ENCODE results near the gene SBF2. TPM values are rescaled to one million over a fixed set of nuclear protein-coding genes. Genes with fewer than 3 reads are reported as not detected.
"Not testable (repeated sequence)": the region's sequence is repeated elsewhere in the genome, so short reads cannot be mapped to it uniquely, and the experiment has no call there.

The SBF2 gene
- total RNA-seq, 2 experiments from 2014 or later, result 7.0 to 7.1 TPM

DNA sequence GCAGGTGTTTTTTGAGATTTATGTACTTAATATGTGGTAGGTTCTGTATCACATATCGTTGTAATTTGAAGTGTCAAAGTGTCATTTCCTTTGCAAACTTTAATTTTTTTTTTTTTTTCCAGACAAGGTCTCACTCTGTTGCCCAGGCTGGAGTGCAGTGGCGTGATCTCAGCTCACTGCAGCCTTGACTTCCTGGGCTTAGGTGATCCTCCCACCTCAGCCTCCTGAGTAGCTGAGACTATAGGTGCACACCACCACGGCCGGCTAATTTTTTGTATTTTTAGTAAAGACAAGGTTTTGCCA, 206.1 kb downstream of the SBF2 start:
- DNase-seq; H3K27ac Mint-ChIP-seq; POLR2A ChIA-PET; H3K36me3 Mint-ChIP-seq; H3K27me3 Mint-ChIP-seq; H3K4me1 Mint-ChIP-seq (ENCODE audit: low read depth); intact Hi-C loops (cut with micrococcal nuclease); H3K4me3 Mint-ChIP-seq: not testable (repeated sequence)
- CTCF ChIA-PET, result interaction anchor here (0.6 to 0.7 kb wide), 2 partner anchors 11 to 453 kb away, joined by 3 read pairs; no protein-coding TSS in a partner anchor
- H3K9me3 Mint-ChIP-seq, result peaks cover 19% of the 10 kb centered on the region

- Mint-ChIP-seq H3K27ac (no peak overlapping the region), H3K9me3 (peaks cover 24% of the 10 kb centered on the region), H3K4me1 (ENCODE audit: low read depth) (peaks cover 7% of the 10 kb centered on the region), H3K36me3 (no peaks in the 10 kb centered on the region), H3K4me3 (no peak overlapping the region), H3K27me3 (no peaks in the 10 kb centered on the region)
- ChIA-PET CTCF (interaction anchor here (0.6 to 0.7 kb wide), 2 partner anchors 11 to 453 kb away, joined by 3 read pairs; no protein-coding TSS in a partner anchor), POLR2A (no interaction called here)
- intact Hi-C loops (cut with micrococcal nuclease), result no loop called here
- DNase-seq, result no peak
These were observed 206.7 kb downstream of the SBF2 start for GRCh38 chr11:10087186-10087922.

DNA sequence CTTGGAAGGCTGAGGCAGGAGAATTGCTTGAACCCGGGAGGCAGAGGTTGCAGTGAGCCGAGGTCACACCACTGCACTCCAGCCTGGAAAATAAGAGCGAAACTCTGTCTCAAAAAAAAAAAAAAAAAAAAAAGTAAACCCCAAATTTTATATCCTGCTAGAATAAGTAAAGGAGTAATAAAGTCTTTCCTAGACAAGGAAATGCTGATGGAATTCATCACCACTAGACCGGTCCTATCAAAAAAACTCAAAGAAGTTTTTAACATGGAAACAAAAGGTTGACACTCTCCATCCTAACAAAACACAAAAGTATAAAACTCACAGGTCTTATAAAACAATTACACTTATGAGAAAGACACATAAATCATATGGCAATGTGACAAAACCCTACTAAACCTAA, 213.9 kb downstream of the SBF2 start:
- H3K4me1 Mint-ChIP-seq (ENCODE audit: low read depth), result no peaks in the 10 kb centered on the region
- intact Hi-C loops (cut with micrococcal nuclease), result no loop called here
- CTCF ChIA-PET, result no interaction called here
- no peaks in the 10 kb centered on the region for H3K27me3 Mint-ChIP-seq
- no peak overlapping the region for H3K4me3 Mint-ChIP-seq
- H3K9me3 Mint-ChIP-seq, result peaks cover 61% of the 10 kb centered on the region
- DNase-seq, result no peak
- H3K36me3 Mint-ChIP-seq, result peaks cover 9% of the 10 kb centered on the region
- POLR2A ChIA-PET, result no interaction called here
- H3K27ac Mint-ChIP-seq, result no peak overlapping the region

DNA sequence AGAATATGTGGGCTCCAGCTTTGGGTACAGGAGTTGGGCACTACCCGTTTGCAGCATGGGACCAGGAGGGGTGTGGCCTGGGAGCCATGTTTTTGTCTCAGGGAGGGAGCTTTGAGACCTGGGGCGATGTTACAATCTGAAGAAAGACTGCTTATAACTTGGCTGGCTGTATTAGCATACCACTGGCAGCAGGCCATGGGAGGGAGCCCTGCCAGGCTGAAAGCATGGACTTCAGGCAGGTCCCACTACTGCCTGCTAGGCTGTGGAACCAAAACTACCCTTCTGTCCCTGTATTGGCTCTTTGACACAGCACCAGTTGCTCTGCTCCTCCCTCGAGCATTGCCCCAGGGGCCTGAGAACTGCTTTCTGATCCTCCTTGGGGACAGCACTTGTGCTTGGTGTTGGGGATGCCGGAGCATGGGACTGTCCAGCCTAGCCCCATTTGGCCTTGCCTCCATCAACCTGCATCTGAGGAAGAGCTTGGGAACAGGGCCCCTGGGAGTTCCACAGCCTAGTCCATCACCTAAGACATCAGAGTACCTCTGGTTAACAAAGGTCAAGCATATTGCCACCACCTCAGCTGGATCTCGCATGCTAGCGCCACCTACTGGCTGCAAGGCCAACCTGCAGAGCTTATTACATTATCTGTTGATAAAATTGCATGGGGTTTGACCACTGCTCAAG, 217.4 kb downstream of the SBF2 start:
- H3K9me3 Mint-ChIP-seq, result peaks cover 30% of the 10 kb centered on the region
- peaks cover 8% of the 10 kb centered on the region for H3K36me3 Mint-ChIP-seq
- ChIA-PET CTCF (interaction anchor here (0.7 to 2.1 kb wide), 25 partner anchors 9 to 318 kb away, joined by 3 to 7 read pairs (median 3); no protein-coding TSS in a partner anchor), POLR2A (no interaction called here)
- DNase-seq, result peak; percentile 44
- H3K4me1 Mint-ChIP-seq (ENCODE audit: low read depth), result no peaks in the 10 kb centered on the region
- H3K27me3 Mint-ChIP-seq, result no peaks in the 10 kb centered on the region
- intact Hi-C loops (cut with micrococcal nuclease), result loop anchor here (2.0 kb wide), 1 partner anchor 318 kb away; no protein-coding TSS in a partner anchor
- no peak overlapping the region for H3K4me3 Mint-ChIP-seq
- H3K27ac Mint-ChIP-seq, result no peak overlapping the region

DNA sequence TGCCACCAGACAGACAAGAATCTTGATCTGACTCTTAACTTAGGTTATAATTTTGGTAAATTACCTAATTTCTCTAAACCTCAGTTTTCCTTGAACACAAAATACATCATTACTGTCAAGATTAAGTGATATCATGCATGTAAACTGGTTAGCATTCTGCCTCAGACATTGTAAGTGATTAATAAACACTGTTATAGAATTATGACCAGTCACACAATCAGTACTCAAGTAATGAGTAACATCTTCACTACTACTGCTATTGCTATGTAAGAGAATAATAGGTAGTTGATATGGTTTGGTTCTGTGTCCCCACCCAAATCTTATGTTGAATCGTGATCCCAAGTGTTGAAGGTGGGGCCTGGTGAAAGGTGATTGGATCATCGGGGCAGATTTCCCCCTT, 218.9 kb downstream of the SBF2 start:
- H3K9me3 Mint-ChIP-seq, result peaks cover 25% of the 10 kb centered on the region
- ChIA-PET POLR2A (no interaction called here), CTCF (interaction anchor here (0.9 to 2.1 kb wide), 3 partner anchors 15 to 317 kb away, joined by 3 to 7 read pairs (median 3); no protein-coding TSS in a partner anchor)
- H3K4me3 Mint-ChIP-seq, result no peak overlapping the region
- H3K27me3 Mint-ChIP-seq, result no peaks in the 10 kb centered on the region
- H3K36me3 Mint-ChIP-seq, result peaks cover 4% of the 10 kb centered on the region
- H3K4me1 Mint-ChIP-seq (ENCODE audit: low read depth), result no peaks in the 10 kb centered on the region
- H3K27ac Mint-ChIP-seq, result no peak overlapping the region
- intact Hi-C loops (cut with micrococcal nuclease), result no loop called here
- no peak for DNase-seq

GRCh38 chr11:10072841-10073240, 221.2 kb downstream of the SBF2 start:
- no peak overlapping the region for H3K27ac Mint-ChIP-seq

DNA sequence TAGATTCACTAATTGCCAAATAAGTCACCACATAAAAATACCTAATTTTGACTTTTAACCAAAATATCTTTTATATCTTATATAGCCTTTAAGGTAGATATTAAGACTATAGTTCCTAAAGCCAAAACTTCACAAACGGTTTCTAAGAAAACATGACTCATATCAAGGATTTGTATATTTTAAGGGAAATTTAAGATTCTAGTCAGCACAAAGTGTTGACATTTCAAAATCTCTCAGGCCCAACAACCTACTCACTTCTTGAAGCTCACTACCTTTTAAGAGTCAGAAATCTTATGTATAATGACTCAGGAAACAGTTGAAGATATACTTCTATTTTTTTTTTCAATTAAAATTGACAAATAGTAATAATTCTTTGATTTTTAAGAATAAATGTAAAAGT, 221.9 kb downstream of the SBF2 start:
- no peaks in the 10 kb centered on the region for H3K36me3 Mint-ChIP-seq
- no peak overlapping the region for H3K4me3 Mint-ChIP-seq
- H3K9me3 Mint-ChIP-seq, result peaks cover 7% of the 10 kb centered on the region
- H3K4me1 Mint-ChIP-seq (ENCODE audit: low read depth), result no peaks in the 10 kb centered on the region
- no peak for DNase-seq
- ChIA-PET CTCF (interaction anchor here (0.6 kb wide), 1 partner anchor 1634 kb away, joined by 6 read pairs; no protein-coding TSS in a partner anchor), POLR2A (no interaction called here)
- intact Hi-C loops (cut with micrococcal nuclease), result no loop called here
- no peaks in the 10 kb centered on the region for H3K27me3 Mint-ChIP-seq
- H3K27ac Mint-ChIP-seq, result no peak overlapping the region

More at GRCh38 chr11:10072841-10073240, 221.2 kb downstream of the SBF2 start:
- no peak for DNase-seq
- CTCF ChIA-PET, result interaction anchor here (0.6 kb wide), 1 partner anchor 234 kb away, joined by 3 read pairs; no protein-coding TSS in a partner anchor
- POLR2A ChIA-PET, result no interaction called here
- H3K36me3 Mint-ChIP-seq, result no peaks in the 10 kb centered on the region
- H3K4me3 Mint-ChIP-seq, result no peak overlapping the region
- peaks cover 7% of the 10 kb centered on the region for H3K9me3 Mint-ChIP-seq
- intact Hi-C loops (cut with micrococcal nuclease), result no loop called here
- no peaks in the 10 kb centered on the region for H3K4me1 Mint-ChIP-seq (ENCODE audit: low read depth)
- H3K27me3 Mint-ChIP-seq, result no peaks in the 10 kb centered on the region

DNA sequence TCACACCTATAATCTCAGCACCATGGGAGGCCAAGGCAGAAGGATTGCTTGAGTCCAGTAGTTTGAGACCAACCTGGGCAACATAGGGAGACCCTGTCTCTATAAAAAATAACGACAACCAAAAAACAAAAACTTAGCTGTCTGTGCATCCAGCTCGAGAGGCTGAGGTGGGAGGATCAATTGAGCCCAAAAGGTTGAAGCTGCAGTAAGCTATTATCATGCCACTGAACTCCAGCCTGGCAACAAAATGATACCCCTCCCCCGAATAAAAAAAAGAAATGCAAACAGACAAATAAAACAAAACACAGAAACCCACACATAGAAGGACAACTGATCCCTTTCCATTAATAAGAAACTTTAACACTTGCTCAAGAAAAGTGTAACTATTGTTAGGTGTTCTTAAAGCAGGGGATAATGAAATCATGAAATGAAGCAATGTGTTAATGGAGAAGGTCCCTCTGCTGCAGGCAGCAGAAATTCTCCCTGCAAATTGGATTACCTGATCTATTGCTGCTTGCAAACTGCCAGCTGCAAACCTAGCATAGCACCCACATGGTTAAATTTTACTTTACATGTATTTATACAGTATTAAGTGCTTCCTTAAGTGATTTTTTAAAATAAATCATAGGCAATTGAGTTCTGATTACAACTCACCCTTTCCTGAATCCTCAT, 226.3 kb downstream of the SBF2 start:
- no peaks in the 10 kb centered on the region for H3K4me1 Mint-ChIP-seq (ENCODE audit: low read depth)
- ChIA-PET POLR2A (no interaction called here), CTCF (interaction anchor here (1.0 to 2.4 kb wide), 2 partner anchors 9 to 113 kb away, joined by 3 to 7 read pairs; no protein-coding TSS in a partner anchor)
- H3K4me3 Mint-ChIP-seq, result no peak overlapping the region
- no peaks in the 10 kb centered on the region for H3K27me3 Mint-ChIP-seq
- H3K9me3 Mint-ChIP-seq, result peaks cover 9% of the 10 kb centered on the region
- H3K27ac Mint-ChIP-seq, result no peak overlapping the region
- intact Hi-C loops (cut with micrococcal nuclease), result no loop called here
- no peak for DNase-seq
- H3K36me3 Mint-ChIP-seq, result no peaks in the 10 kb centered on the region

DNA sequence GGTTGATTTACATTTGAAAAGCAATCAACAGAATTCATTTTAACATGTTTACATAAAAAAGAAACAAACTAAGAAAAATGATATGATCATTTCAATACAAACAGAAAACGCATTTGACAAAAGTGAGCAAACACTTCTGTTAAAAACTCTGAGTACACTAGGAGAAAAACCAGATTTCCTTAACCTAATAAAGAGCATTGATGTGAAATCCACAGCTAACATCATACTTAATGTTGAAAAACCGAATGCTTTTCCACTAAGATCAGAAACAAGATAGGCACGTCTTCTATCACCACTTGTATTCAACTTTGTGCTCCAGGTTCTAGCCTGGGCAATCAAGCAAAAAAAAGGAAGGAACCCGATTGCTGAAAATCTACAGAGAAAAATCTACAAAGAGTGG, 227.6 kb downstream of the SBF2 start:
- no peak overlapping the region for H3K27ac Mint-ChIP-seq
- ChIA-PET POLR2A (no interaction called here), CTCF (interaction anchor here (2.4 kb wide), 1 partner anchor 10 kb away, joined by 7 read pairs; no protein-coding TSS in a partner anchor)
- no peaks in the 10 kb centered on the region for H3K27me3 Mint-ChIP-seq
- H3K36me3 Mint-ChIP-seq, result peaks cover 5% of the 10 kb centered on the region
- no peak for DNase-seq
- H3K4me1 Mint-ChIP-seq (ENCODE audit: low read depth), result no peaks in the 10 kb centered on the region
- no peak overlapping the region for H3K4me3 Mint-ChIP-seq
- H3K9me3 Mint-ChIP-seq, result peaks cover 23% of the 10 kb centered on the region
- intact Hi-C loops (cut with micrococcal nuclease), result no loop called here

GRCh38 chr11:10064828-10065227, 229.2 kb downstream of the SBF2 start:
- intact Hi-C loops (cut with micrococcal nuclease), result no loop called here
- Mint-ChIP-seq H3K27me3 (no peaks in the 10 kb centered on the region), H3K27ac (no peak overlapping the region), H3K4me3 (no peak overlapping the region), H3K36me3 (peaks cover 15% of the 10 kb centered on the region), H3K4me1 (ENCODE audit: low read depth) (no peaks in the 10 kb centered on the region), H3K9me3 (peaks cover 29% of the 10 kb centered on the region)
- ChIA-PET POLR2A (no interaction called here), CTCF (interaction anchor here (0.6 kb wide), 1 partner anchor 143 kb away, joined by 3 read pairs; no protein-coding TSS in a partner anchor)
- DNase-seq, result no peak

DNA sequence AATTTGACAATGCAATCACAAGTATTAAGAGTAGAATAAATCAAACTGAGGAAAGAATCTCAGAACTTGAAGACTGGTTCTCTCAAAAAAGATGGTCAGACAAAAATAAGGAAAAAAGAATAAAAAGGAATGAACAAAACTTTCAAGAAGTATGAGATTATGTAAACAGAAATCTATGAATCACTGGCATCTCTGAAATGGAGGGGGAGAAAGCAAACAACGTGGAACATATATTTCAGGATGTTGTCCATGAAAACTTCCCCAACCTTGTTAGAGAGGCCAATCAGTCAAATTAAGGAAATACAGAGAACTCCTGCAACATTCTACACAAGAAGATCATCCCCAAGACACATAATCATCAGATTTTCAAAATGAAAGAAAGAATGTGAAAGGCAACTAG, 235.7 kb downstream of the SBF2 start:
- peaks cover 56% of the 10 kb centered on the region for H3K9me3 Mint-ChIP-seq
- DNase-seq, result no peak

DNA sequence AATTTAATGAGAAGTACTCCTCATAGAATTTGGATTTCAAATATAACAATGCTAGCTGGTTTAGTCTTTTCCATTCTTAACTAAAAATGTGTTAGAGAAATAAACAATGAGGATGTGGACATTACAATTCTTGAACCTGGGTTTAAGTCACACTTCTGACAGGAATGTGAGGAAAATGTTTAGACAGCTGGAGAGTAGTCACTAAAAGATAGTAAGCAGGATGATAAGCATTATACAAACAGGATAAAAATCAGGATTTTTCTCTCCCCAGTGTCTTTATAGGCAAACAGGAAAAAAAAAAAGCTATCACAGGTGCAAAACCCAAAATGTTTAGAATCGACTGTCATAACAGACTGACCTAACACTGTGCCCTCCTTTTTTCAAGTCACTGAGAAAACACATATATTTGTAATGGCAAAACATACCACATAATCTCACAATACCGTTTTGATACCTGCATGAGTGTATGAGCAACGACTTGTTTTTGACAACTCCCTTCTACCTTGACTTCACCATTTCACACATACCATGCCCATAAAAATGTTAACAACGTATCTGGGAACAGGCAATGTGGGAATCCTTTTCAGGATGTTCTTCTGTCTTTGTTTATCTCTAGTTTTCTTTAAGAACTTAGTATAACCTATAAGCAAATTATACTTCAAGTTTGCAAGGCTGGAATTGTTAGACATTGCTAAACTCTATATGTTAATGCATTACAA, 242.0 kb downstream of the SBF2 start:
- CTCF ChIA-PET, result no interaction called here
- no peak overlapping the region for H3K27ac Mint-ChIP-seq
- H3K36me3 Mint-ChIP-seq, result no peaks in the 10 kb centered on the region
- intact Hi-C loops (cut with micrococcal nuclease), result no loop called here
- POLR2A ChIA-PET, result no interaction called here
- peaks cover 6% of the 10 kb centered on the region for H3K9me3 Mint-ChIP-seq
- H3K4me3 Mint-ChIP-seq, result no peak overlapping the region
- no peaks in the 10 kb centered on the region for H3K4me1 Mint-ChIP-seq (ENCODE audit: low read depth)
- no peaks in the 10 kb centered on the region for H3K27me3 Mint-ChIP-seq
- DNase-seq, result no peak

More for the DNA sequence above, 235.7 kb downstream of the SBF2 start:
- ChIA-PET POLR2A (no interaction called here), CTCF (no interaction called here)
- intact Hi-C loops (cut with micrococcal nuclease), result no loop called here
- H3K4me3 Mint-ChIP-seq, result no peak overlapping the region
- H3K36me3 Mint-ChIP-seq, result peaks cover 26% of the 10 kb centered on the region
- no peak overlapping the region for H3K27ac Mint-ChIP-seq
- no peaks in the 10 kb centered on the region for H3K4me1 Mint-ChIP-seq (ENCODE audit: low read depth)
- no peaks in the 10 kb centered on the region for H3K27me3 Mint-ChIP-seq
